NCI-H2196 treated with DMSO at 0.1 percent for 48 hours (cell line): ENCODE measurements around the gene ALDH4A1.
A peak's percentile ranks its signal among the peaks of the same experiment; 100 is the strongest.

ENCODE experiments used
- DNase-seq: peaks from one replicate; lab custom pipeline; 2025; ENCODE audit not compliant: unreplicated experiment; lab: John Stamatoyannopoulos, UW

The ALDH4A1 gene, protein sequence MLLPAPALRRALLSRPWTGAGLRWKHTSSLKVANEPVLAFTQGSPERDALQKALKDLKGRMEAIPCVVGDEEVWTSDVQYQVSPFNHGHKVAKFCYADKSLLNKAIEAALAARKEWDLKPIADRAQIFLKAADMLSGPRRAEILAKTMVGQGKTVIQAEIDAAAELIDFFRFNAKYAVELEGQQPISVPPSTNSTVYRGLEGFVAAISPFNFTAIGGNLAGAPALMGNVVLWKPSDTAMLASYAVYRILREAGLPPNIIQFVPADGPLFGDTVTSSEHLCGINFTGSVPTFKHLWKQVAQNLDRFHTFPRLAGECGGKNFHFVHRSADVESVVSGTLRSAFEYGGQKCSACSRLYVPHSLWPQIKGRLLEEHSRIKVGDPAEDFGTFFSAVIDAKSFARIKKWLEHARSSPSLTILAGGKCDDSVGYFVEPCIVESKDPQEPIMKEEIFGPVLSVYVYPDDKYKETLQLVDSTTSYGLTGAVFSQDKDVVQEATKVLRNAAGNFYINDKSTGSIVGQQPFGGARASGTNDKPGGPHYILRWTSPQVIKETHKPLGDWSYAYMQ

GRCh38 chr1:18902523-18903290 is at the start of gene ALDH4A1:
Gene ALDH4A1 (minus strand): TSS chr1:18902555. CDS start chr1:18902523, 32 bp downstream.
- DNase-seq, result peak; percentile 71

- no peak for DNase-seq
Observed at GRCh38 chr1:18951818-18952391, 49.5 kb upstream of the ALDH4A1 start.

DNA sequence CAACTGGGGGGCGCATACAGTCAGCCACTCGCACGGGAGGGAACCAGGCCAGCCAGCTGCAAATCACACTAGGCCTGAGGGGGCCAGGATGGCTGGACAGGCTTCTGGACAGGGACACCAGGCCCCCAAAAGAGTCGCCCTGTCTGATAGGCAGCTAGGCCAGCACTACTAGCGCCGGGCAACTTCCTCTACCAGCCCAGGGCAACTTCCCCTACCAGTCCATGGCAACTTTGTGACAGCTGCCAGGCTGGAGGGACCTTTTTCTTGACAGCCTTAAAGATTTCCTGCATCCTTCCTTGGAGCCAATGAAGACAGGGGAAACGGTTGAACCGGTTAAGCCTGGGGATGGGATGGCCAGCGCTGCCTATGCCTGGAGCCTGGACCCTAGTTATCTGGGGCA is 49.1 kb upstream of the ALDH4A1 start:
- no peak for DNase-seq

- no peak for DNase-seq
Observed at GRCh38 chr1:18950401-18951026, 48.2 kb upstream of the ALDH4A1 start.

GRCh38 chr1:18949686-18950400 is 47.5 kb upstream of the ALDH4A1 start:
- no peak for DNase-seq

DNA sequence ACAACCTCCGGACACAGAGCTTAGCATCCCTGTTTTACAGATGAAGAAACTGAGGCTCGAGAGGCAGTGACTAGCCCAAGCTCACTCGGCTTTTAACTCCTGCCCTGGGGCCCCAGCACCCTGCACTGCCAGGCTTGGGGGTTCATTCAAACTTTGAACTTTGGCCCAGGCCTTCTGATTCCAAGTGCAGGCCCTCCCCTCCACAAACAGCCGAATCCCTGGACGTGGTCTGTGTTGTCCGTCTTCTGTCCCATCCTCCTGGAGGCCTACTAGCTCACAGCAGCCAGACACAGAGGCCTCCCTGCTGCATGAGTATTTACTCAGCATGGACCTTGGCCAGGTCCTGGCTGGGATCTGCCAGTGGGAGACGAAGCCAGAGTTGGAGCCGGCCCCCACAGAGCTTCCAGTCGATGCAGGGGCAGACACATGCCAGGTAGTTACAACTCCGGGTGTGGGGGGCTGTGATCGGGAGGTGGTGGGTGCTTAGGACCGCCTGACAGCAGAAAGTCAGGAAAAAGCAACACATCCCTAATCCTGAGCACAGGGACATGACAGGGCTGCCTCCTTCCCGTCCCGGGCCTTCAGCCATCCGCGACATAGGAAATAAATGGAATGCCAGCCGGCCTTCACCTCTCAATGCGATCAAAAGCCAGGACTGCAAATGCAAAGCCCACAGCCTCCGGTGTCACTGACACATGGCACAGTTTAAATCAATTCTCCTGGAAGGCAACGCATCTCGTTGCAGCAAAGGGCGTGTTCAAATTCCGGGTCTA is 46.7 kb upstream of the ALDH4A1 start:
- no peak for DNase-seq

GRCh38 chr1:18948048-18948912 is 45.9 kb upstream of the ALDH4A1 start:
- DNase-seq, result no peak

- no peak for DNase-seq
Observed at GRCh38 chr1:18947570-18947969, 45.2 kb upstream of the ALDH4A1 start.

GRCh38 chr1:18946550-18947381 is 44.4 kb upstream of the ALDH4A1 start:
- DNase-seq, result no peak

DNA sequence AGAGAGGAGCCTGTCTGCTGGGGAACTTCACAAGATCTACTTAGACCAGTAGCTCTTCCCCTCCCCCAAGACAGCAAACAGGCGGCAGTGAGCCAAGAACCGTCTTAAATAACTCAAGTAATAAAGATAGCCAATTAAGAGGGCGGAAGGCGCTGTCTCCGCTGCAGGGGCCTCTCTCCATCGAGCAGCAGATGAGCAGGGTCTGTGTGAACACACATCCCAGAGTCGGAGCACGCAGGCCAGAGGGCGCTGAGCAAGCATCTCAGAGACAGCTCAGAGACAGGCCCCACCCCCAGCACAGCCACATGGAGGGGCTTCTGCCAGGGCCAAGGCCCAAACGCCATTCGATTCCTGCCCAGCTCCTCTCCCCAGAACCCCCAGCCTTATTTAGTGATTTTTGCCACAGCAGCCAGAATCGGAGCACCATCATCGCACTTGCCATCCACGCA is 43.1 kb upstream of the ALDH4A1 start:
- no peak for DNase-seq

DNA sequence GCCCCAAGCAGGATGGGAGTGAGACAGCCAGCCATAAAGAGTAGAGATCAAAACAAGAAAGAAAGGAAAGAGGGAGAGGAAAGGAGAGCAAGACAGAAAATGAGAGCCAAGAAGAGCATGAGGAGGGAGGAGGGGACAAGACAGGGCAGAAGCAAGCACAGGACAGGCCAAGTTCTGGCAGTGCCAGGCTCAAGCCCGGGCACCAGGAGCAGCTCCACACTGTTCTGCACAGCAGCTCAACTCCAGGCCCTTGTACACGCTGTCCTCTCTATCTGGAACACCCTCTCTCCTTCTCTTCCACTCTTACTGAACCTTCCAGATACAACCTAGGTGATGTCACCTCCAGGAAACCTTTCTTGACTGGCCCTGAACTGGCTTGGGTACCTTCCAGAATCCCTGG is 42.5 kb upstream of the ALDH4A1 start:
- no peak for DNase-seq

- no peak for DNase-seq
Observed at GRCh38 chr1:18943914-18944572, 41.7 kb upstream of the ALDH4A1 start.

DNA sequence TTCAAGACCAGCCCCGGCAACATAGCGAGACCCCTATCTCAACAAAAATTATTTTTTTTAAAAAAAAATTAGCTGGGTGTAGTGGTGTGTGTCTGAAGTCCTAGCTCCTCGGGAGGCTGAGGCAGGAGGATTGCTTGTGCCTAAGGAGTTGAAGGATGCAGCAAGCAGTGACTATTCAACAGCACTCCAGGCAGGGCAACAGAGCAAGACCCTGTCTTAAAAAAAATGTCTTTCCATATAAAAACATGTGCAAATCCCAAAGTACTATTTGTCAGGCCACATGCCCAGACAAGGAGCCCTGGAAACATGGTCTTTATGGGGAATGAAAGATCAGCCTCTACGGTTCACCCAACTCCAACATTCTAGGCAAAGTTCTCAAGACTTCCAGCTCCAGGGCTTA is 40.8 kb upstream of the ALDH4A1 start:
- no peak for DNase-seq

DNA sequence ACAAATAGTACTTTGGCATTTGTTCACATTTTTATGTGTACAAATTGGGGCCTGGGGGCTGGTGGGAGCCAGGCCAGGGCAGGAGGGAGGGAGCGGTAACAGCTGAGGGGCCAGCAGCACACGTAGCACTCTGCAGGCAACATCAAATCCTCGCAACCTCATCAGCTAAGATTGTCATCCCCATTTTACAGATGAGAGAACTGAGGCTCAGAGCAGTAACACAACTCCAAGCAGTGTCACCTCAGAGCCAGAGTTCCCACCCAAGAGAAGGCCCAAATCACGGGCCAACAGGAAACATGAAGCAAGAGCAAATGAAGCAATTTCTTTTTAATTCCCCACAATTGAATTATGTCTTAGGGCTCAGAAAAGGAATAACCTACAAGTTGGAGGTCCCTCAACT is 40.0 kb upstream of the ALDH4A1 start:
- no peak for DNase-seq

DNA sequence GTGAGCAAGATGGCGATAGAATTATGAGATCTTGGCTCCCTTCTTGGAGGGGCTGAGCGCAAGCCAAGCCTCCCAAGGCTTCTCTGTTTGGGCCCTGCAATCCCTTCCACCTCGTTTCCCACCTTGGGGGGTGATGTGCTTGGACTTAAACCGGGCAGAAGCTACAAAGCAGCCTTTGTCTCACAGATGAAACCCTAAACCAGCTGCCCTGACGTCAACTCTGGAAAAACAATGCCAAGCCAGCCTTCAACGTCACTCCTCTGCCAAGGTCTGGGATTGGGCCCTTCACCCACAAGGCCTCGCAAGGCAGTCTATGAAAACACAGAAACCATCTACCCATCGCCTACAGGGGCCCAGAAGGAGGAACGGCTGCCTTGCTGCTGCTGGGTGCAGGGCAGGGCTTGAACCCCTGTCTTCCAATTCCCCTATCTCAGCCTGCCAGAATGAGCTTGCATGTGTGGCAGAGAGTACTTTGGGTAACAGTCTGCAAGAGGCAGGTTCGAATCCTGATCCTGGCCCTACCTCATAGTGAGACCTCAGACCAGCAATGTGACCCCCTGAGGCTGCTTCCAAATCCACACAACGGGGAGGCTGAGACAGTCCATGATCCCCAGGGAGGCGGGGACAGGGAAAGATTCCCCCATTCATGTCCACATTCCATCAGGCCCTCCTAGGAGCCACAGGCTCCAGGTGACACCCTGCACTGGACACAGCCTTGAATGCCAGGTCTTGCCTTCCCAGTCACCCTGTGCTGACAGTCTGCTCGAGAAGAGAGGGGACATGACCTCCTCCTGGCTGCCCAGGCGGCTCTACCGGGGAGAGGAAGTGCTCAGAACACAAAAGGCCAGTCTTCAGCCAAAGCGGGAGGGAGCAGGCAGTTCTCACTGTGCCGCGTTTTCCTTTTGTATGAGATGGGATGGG is 39.1 kb upstream of the ALDH4A1 start:
- peak; percentile 62 for DNase-seq

DNA sequence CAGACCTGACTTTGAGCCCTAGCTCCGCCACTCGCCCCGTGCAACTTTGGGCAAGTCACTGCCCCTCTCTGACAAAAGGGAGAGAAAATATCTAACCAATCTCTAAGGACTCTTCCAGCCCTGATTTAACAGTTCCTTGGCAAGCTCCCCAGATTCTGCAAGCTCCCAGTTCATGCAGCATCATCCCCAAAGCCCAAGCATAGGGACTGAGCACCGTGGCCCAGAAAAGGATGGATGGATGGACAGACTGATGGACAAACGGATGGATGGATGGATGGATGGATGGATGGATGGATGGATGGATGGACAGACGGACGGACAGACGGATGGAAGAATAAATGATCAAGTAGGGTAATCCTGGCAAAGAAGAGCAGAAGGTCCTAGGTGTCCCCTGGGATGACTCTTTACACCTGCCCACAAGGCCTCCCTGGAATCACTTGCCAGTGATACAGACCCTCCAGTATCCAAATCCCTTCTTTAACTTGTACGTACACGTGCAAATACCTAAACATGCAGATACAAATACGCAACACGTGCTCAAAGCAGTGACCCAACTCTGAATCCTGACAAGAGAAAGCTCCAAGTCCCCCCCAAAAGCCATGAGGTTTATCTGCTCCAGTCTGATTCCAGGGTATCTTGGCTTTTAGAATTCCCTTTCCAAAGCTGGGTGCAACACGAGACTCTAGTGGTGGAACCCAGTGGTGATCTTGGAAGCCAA is 38.1 kb upstream of the ALDH4A1 start:
- DNase-seq, result no peak
